GM12891 (cell line): ENCODE data around the gene AMFR.

Source experiments
- POLR2A ChIP-seq: IDR thresholded peaks from 2 replicates; pipeline ENCODE4 v1.6.1; 2011; ENCODE audit warnings: low read depth, low read length, control low read depth
- TAF1 ChIP-seq: IDR thresholded peaks from 2 replicates; pipeline ENCODE4 v1.6.1; 2011; ENCODE audit warnings: low read depth, low read length, control low read depth

- TF ChIP-seq POLR2A (no peak), TAF1 (no peak)
Measured at GRCh38 chr16:56365552-56365951, 59.8 kb downstream of the AMFR start.
